ENCODE results near the gene POLR2J.

Gene POLR2J

DNA sequence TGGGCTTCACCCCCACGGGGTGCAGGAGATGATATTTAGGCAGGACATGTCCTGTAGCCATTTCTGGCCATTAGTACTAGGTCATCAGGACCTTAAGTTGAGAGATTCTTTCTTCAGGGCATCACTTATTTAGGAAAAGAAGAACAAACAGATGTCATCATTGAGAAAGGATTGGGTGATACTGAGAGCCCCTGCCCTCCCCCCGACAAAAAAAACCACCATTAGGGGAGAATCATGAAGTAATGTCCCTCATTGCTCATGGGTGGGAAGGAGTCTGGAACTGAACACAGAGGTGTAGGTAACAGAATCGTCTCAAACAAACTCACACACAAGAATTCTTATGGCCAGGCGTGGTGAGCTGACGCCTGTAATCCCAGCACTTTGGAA, 51.7 kb downstream of the POLR2J start:
- ChIA-PET CTCF (no interaction called here), POLR2A (no interaction called here)
- DNase-seq (ENCODE audit: extremely low spot score) = no peak
- TF ChIP-seq HDGF (IDR thresholded peaks at IDR 0.05; ENCODE audit: borderline replicate concordance) (no peak), SUZ12 (IDR thresholded peaks at IDR 0.05) (no peak), ZNF384 (IDR thresholded peaks at IDR 0.05) (no peak)

DNA sequence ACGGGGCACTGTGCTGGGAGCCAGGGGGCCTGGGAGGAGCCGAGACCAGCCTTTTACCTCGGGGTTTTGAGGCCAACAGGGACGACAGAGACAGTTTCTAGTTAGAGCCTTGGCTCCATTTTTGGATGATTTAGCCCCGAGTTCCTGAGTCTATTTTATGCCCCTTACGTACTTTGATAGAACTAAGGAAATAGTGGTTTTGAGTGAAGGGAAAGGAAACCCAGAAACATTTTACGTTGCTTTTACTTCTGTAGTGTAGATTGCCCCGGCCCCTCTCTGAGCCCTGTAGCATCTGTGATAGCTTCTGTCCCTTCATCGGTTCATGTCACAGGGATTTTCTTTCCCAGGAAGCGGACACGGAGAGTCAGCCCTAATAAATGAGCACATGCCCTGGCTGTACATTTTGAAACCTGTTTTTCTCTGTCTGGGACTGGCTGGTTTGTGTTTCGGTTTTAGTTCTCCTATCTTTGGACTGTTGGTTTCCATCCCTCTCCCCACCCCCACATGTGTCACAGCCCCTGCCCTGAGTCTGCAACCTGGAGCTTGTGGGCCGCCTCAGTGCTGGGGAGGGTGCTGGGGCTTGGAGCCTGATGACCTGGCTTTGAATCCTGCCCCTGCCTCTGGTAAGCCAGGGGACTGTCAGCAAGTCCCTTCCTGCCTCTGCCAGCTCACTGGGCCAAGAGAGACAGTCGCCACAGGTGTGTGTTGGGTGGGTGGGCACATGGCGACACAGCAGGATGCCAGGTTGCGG, 52.3 kb downstream of the POLR2J start:
- CTCF ChIA-PET = no interaction called here
- TF ChIP-seq SP1 (IDR thresholded peaks at IDR 0.05) (no peak), TARDBP (IDR thresholded peaks at IDR 0.05) (no peak), HDGF (IDR thresholded peaks at IDR 0.05; ENCODE audit: borderline replicate concordance) (no peak), ELF4 (IDR thresholded peaks at IDR 0.05) (no peak), BHLHE40 (IDR thresholded peaks at IDR 0.05; ENCODE audit: borderline replicate concordance) (no peak), L3MBTL2 (conservative IDR thresholded peaks at IDR 0.05) (no peak), FOXM1 (IDR thresholded peaks at IDR 0.05; ENCODE audit: borderline replicate concordance) (no peak), NFRKB (IDR thresholded peaks at IDR 0.05) (no peak), FOXK2 (IDR thresholded peaks at IDR 0.05) (no peak), FOXA1 (IDR thresholded peaks at IDR 0.05) (no peak), LEF1 (IDR thresholded peaks at IDR 0.05; ENCODE audit: borderline replicate concordance) (no peak), ARNT (IDR thresholded peaks at IDR 0.05) (no peak), SUZ12 (IDR thresholded peaks at IDR 0.05) (no peak), ZNF384 (IDR thresholded peaks at IDR 0.05) (no peak), CTBP1 (IDR thresholded peaks at IDR 0.05; ENCODE audit: borderline replicate concordance) (no peak)
- DNase-seq (ENCODE audit: extremely low spot score) = no peak
- POLR2A ChIA-PET = no interaction called here

DNA sequence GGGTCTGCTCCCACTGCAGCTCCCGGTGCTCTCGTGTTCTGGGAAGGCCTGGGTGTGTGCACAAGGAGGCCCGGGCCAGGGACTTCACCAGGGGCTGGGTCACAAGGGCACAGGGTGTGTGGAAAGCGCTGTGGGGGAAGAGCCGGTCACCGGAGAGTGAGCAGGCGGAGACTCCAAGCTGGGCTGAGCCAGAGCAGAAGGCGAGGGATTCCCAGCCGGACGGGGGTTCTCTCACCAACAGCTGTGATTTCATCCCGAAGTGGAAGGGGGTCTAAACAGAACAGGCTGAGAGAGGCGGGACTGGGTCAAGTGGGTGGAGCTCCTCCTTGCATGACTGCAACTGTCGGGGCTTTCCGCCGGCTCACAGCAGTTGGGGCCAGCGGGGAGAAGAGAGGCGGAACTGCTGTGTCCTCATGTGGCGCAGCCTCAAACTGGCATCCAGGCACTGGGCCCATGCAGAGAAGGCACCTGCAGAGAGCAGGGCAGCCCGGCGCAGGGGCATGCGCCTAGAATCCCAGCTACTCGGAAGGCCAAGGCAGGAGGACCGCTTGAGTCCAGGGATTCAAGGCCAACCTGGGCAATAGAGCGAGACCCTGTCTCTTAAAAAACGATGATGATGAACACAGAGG, 53.0 kb downstream of the POLR2J start:
- no peak for TF ChIP-seq FOXA1 (IDR thresholded peaks at IDR 0.05)
- no peak for TF ChIP-seq LEF1 (IDR thresholded peaks at IDR 0.05; ENCODE audit: borderline replicate concordance)
- TF ChIP-seq TARDBP (IDR thresholded peaks at IDR 0.05) = no peak
- TF ChIP-seq CTBP1 (IDR thresholded peaks at IDR 0.05; ENCODE audit: borderline replicate concordance) = no peak
- no peak for TF ChIP-seq ARNT (IDR thresholded peaks at IDR 0.05)
- no peak for TF ChIP-seq SP1 (IDR thresholded peaks at IDR 0.05)
- TF ChIP-seq, protein P1, sequence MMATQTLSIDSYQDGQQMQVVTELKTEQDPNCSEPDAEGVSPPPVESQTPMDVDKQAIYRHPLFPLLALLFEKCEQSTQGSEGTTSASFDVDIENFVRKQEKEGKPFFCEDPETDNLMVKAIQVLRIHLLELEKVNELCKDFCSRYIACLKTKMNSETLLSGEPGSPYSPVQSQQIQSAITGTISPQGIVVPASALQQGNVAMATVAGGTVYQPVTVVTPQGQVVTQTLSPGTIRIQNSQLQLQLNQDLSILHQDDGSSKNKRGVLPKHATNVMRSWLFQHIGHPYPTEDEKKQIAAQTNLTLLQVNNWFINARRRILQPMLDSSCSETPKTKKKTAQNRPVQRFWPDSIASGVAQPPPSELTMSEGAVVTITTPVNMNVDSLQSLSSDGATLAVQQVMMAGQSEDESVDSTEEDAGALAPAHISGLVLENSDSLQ (IDR thresholded peaks at IDR 0.05) = no peak
- no peak for TF ChIP-seq ELF4 (IDR thresholded peaks at IDR 0.05)
- TF ChIP-seq SUZ12 (IDR thresholded peaks at IDR 0.05) = no peak
- TF ChIP-seq ZNF384 (IDR thresholded peaks at IDR 0.05) = no peak
- no peak for TF ChIP-seq NFRKB (IDR thresholded peaks at IDR 0.05)
- no peak for TF ChIP-seq HDGF (IDR thresholded peaks at IDR 0.05; ENCODE audit: borderline replicate concordance)
- TF ChIP-seq FOXM1 (IDR thresholded peaks at IDR 0.05; ENCODE audit: borderline replicate concordance) = no peak
- no peak for TF ChIP-seq FOXK2 (IDR thresholded peaks at IDR 0.05)
- no peak for TF ChIP-seq BHLHE40 (IDR thresholded peaks at IDR 0.05; ENCODE audit: borderline replicate concordance)
- no peak for TF ChIP-seq L3MBTL2 (conservative IDR thresholded peaks at IDR 0.05)
- ChIA-PET POLR2A (no interaction called here), CTCF (no interaction called here)
- DNase-seq (ENCODE audit: extremely low spot score) = no peak

DNA sequence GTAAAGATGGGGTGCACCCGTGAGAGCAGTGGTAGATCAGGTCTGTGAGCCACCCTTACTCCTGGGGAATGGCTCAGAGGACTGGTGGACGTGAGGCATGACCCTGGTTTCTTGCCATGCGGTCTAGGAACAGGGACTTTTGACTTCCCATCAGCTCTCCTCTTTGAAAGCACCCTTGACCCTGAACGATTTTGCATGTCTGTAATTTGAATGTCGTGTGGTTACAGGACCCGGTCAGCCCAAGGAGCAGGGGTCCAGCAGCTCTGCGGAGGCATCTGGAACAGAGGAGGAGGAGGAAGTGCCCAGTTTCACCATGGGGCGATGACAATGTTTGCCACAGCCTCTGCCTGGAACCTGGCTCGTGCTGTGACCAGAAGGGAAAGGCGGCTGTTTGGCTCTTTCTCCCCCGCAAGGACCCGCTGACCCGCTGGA, 53.9 kb downstream of the POLR2J start:
- ChIA-PET CTCF (no interaction called here), POLR2A (no interaction called here)
- DNase-seq (ENCODE audit: extremely low spot score) = no peak
- TF ChIP-seq, protein P1 (IDR thresholded peaks at IDR 0.05) = no peak
- no peak for TF ChIP-seq L3MBTL2 (conservative IDR thresholded peaks at IDR 0.05)
- TF ChIP-seq ARNT (IDR thresholded peaks at IDR 0.05) = no peak
- no peak for TF ChIP-seq FOXK2 (IDR thresholded peaks at IDR 0.05)

DNA sequence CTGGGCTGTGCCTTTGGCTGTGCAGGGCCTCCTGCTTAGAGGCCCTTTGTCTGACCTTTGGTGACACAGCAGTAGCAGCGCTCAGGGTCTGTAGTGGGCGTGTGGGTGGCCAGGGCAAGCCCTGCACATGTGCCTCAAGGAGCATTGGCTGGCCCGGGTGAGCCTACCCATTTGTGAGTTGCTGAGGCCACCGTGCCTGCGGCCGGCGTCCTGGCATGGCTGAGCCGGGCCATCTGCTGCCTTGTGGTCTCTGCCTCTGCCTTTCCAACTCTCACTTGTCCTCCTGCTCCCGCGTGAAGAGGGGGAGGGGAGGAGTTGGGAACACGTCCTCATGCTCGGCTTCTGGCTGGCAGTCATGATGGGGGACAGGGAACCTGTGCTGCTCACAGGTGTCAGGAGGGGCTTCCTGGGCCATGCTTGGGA, 54.6 kb downstream of the POLR2J start:
- ChIA-PET CTCF (no interaction called here), POLR2A (no interaction called here)
- no peak for TF ChIP-seq FOXA1 (IDR thresholded peaks at IDR 0.05)
- no peak for TF ChIP-seq FOXK2 (IDR thresholded peaks at IDR 0.05)
- no peak for DNase-seq (ENCODE audit: extremely low spot score)
